HG03066 (cell line): Measurements from ENCODE around the gene SPOCK2.

Experiments used
- ATAC-seq: cut with Tn5 transposase; IDR thresholded peaks from one replicate; pipeline ENCODE4 v1.9.1; 2021; ENCODE audit warnings: low read depth; ENCODE audit not compliant: unreplicated experiment

The SPOCK2 gene

GRCh38 chr10:72013202-72013945 lies 75.0 kb downstream of the SPOCK2 start:
- ATAC-seq, result no peak

- ATAC-seq, result no peak
Observed at GRCh38 chr10:72012796-72013195, 75.6 kb downstream of the SPOCK2 start.

GRCh38 chr10:72011976-72012512 lies 76.3 kb downstream of the SPOCK2 start:
- no peak for ATAC-seq

GRCh38 chr10:72011468-72011867 lies 76.9 kb downstream of the SPOCK2 start:
- ATAC-seq, result no peak

GRCh38 chr10:72011016-72011415 lies 77.3 kb downstream of the SPOCK2 start:
- ATAC-seq, result no peak

- no peak for ATAC-seq
Observed at GRCh38 chr10:72010234-72010973, 77.9 kb downstream of the SPOCK2 start.

- ATAC-seq, result no peak
Observed at GRCh38 chr10:72009425-72010081, 78.8 kb downstream of the SPOCK2 start.

GRCh38 chr10:72009051-72009424 lies 79.3 kb downstream of the SPOCK2 start:
- no peak for ATAC-seq
